SK-N-SH (cell line): ENCODE results near the gene CYP27C1.

ENCODE experiments used
- POLR2AphosphoS5 ChIP-seq: IDR thresholded peaks from 2 replicates; pipeline ENCODE4 v1.6.1; 2012; ENCODE audit warnings: low read depth, low read length
- RAD21 ChIP-seq: IDR thresholded peaks from 2 replicates; pipeline ENCODE4 v1.6.1; 2012; ENCODE audit warnings: mild to moderate bottlenecking, low read length
- SIN3A ChIP-seq: IDR thresholded peaks from 2 replicates; pipeline ENCODE4 v1.6.1; 2012; ENCODE audit warnings: low read depth, mild to moderate bottlenecking, low read length, moderate library complexity, borderline replicate concordance
- YY1 ChIP-seq: IDR thresholded peaks from 2 replicates; pipeline ENCODE4 v1.4.0; 2012; ENCODE audit warnings: low read depth, mild to moderate bottlenecking
- TF ChIP-seq, protein P1 (sequence below): fragments of 200-600 bp; sonication (generic); IDR thresholded peaks from 2 replicates; pipeline ENCODE4 v1.6.1; 2017; ENCODE audit warnings: antibody characterized with exemption, mild to moderate bottlenecking, moderate library complexity

DNA sequence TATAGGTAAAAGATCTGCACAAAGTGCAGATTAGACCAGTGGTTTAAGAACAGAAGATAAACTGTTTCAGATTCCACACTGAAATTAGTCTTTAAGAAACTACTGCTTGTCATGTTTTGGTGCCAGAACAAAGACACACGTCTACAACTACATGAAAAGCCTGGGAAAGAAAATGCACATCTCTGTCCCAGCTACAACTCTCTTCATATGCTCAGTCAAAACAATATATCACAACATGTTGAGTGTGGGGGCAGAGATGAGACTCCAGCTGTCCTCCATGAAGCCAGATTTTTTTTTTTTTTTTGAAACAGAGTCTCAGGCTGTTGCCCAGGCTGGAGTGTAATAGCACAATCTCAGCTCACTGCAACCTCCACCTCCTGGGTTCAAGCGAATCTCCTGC lies 60.6 kb downstream of the CYP27C1 start:
- TF ChIP-seq, protein P1, sequence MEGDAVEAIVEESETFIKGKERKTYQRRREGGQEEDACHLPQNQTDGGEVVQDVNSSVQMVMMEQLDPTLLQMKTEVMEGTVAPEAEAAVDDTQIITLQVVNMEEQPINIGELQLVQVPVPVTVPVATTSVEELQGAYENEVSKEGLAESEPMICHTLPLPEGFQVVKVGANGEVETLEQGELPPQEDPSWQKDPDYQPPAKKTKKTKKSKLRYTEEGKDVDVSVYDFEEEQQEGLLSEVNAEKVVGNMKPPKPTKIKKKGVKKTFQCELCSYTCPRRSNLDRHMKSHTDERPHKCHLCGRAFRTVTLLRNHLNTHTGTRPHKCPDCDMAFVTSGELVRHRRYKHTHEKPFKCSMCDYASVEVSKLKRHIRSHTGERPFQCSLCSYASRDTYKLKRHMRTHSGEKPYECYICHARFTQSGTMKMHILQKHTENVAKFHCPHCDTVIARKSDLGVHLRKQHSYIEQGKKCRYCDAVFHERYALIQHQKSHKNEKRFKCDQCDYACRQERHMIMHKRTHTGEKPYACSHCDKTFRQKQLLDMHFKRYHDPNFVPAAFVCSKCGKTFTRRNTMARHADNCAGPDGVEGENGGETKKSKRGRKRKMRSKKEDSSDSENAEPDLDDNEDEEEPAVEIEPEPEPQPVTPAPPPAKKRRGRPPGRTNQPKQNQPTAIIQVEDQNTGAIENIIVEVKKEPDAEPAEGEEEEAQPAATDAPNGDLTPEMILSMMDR, result no peak
- TF ChIP-seq SIN3A (no peak), RAD21 (no peak), POLR2AphosphoS5 (no peak), YY1 (no peak)
